Activated naive CD4-positive, alpha-beta T cell treated with anti-CD3 and anti-CD28 coated beads, Interleukin-2, amount 50 U/mL, for 72 hours (primary cell): Measurements from ENCODE around the gene DYRK1A. TPM values are rescaled to one million over a fixed set of nuclear protein-coding genes. Genes with fewer than 3 reads are reported as not detected.

ENCODE experiments used
- ATAC-seq, 2 donors: fragments of 150-1000 bp; cut with Tn5 transposase; 2 replicates each; pipeline ENCODE4 v1.10.0; 2021; ENCODE audit warnings: mild to moderate bottlenecking in 2 of 2, moderate library complexity in 2 of 2
- DNase-seq, 2 donors: peaks; one replicate each; pipeline ENCODE4 v3.0.0; 2021 to 2022; ENCODE audit warnings: low spot score in 2 of 2
- H3K27ac Mint-ChIP-seq, 2 donors: one replicate each; pipeline ENCODE4 v1.8.0; 2022; ENCODE audit warnings: mild to moderate bottlenecking in 2 of 2, mixed read lengths in 2 of 2
- H3K36me3 Mint-ChIP-seq, 2 donors: one replicate each; pipeline ENCODE4 v1.8.0; 2022; ENCODE audit warnings: mixed read lengths in 2 of 2
- H3K9me3 Mint-ChIP-seq, 2 donors: one replicate each; pipeline ENCODE4 v1.8.0; 2022; ENCODE audit warnings: mixed read lengths in 2 of 2
- total RNA-seq, 2 donors: library from RNA; stranded (reverse); gene quantifications; one replicate each; pipeline ENCODE4 v1.2.3, GENCODE V29; 2022

DYRK1A gene
- total RNA-seq, 2 donors from 2014 or later, result 65.5 to 87.9 TPM

- ATAC-seq (peak in 1 of 2 donors; percentile 45), DNase-seq (no peak)
- H3K27ac Mint-ChIP-seq, result no peak overlapping the region
- peaks cover 0 to 25% of the 10 kb centered on the region in 2 donors for H3K36me3 Mint-ChIP-seq
- H3K9me3 Mint-ChIP-seq, result peaks cover 0 to 6% of the 10 kb centered on the region in 2 donors
Measured at GRCh38 chr21:37396855-37397254, 30.3 kb downstream of the DYRK1A start.

GRCh38 chr21:37398697-37399096 is 32.1 kb downstream of the DYRK1A start:
- DNase-seq (no peak), ATAC-seq (peak; percentile 68 to 70)
- peaks cover 0 to 39% of the 10 kb centered on the region in 2 donors for H3K36me3 Mint-ChIP-seq
- H3K9me3 Mint-ChIP-seq, result peaks cover 3 to 17% of the 10 kb centered on the region in 2 donors
- peak overlapping the region in 1 of 2 donors; percentile 2 for H3K27ac Mint-ChIP-seq

GRCh38 chr21:37402251-37402867 is 35.8 kb downstream of the DYRK1A start:
- H3K9me3 Mint-ChIP-seq, result peaks cover 3 to 19% of the 10 kb centered on the region in 2 donors
- H3K27ac Mint-ChIP-seq, result peak overlapping the region in 1 of 2 donors; percentile 81
- ATAC-seq, result no peak
- H3K36me3 Mint-ChIP-seq, result peaks cover 0 to 39% of the 10 kb centered on the region in 2 donors
- DNase-seq, result no peak

DNA sequence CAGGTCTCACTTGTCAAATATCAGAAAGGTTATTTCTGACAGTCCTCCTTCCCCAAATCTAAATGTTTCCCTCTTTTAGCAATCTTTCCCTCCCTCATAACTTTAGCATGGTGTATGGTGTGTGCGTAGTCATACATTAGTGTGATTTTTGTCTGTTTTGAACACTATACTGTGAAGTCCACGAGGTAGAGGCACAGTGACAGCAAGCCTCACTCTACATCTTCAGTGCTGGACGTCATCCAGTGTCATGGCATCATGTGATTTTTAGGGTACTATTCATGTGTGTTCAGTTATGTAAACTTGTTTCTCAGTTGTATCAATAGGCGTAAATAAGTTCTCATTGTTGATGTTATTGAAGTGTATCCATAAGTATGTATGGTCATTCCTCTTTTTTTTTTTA is 39.1 kb downstream of the DYRK1A start:
- DNase-seq, result no peak

GRCh38 chr21:37407719-37408420 is 41.3 kb downstream of the DYRK1A start:
- ATAC-seq (peak; percentile 63 to 68), DNase-seq (no peak)
- Mint-ChIP-seq H3K27ac (peak overlapping the region; percentile 23 to 62), H3K36me3 (peaks cover 0 to 11% of the 10 kb centered on the region in 2 donors), H3K9me3 (peaks cover 0 to 4% of the 10 kb centered on the region in 2 donors)

More for the DNA sequence above, 39.1 kb downstream of the DYRK1A start:
- Mint-ChIP-seq H3K9me3 (peaks cover 3 to 14% of the 10 kb centered on the region in 2 donors), H3K27ac (no peak overlapping the region), H3K36me3 (peaks cover 0 to 33% of the 10 kb centered on the region in 2 donors)
- no peak for ATAC-seq

DNA sequence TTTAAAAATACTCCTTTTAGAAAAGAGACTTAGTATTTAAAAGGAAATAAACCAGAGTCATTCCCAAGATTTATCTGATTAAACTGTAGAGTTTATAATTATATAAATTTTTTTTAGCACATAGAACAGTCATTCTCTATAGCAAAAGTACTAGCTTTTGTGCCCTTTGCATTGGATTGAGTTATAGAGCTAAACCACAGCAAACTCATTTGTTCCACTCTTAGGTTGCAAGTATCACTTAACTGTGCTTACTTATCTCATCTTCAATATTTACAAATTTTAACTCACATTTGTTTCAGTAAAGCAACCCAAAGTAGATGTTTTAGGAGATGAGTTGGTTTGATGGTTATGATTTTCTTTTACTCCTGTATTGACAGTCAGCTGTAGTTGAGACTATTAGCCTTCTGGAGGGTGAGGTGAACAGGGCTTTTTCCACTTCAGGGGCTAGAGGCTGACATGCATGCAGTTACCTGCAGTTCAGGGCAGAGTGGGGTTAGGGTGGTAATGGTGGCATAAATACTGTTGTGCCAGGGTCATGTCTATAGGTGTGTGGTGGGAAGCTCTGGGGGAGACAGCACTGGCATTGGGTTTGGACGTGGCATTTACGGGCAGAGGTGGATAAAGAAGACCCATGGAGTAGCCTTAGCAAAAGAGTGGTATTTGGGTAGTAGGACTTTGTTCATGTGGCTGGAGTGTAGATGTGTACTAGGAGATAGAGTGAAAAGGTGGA is 42.1 kb downstream of the DYRK1A start:
- Mint-ChIP-seq H3K9me3 (peaks cover 0 to 3% of the 10 kb centered on the region in 2 donors), H3K27ac (peak overlapping the region; percentile 23 to 62), H3K36me3 (peaks cover 0 to 7% of the 10 kb centered on the region in 2 donors)
- DNase-seq (no peak), ATAC-seq (peak; percentile 72 to 86)

GRCh38 chr21:37410639-37411038 is 44.1 kb downstream of the DYRK1A start:
- no peak for ATAC-seq
- H3K36me3 Mint-ChIP-seq, result peaks cover 0 to 7% of the 10 kb centered on the region in 2 donors
- no peak overlapping the region for H3K27ac Mint-ChIP-seq

DNA sequence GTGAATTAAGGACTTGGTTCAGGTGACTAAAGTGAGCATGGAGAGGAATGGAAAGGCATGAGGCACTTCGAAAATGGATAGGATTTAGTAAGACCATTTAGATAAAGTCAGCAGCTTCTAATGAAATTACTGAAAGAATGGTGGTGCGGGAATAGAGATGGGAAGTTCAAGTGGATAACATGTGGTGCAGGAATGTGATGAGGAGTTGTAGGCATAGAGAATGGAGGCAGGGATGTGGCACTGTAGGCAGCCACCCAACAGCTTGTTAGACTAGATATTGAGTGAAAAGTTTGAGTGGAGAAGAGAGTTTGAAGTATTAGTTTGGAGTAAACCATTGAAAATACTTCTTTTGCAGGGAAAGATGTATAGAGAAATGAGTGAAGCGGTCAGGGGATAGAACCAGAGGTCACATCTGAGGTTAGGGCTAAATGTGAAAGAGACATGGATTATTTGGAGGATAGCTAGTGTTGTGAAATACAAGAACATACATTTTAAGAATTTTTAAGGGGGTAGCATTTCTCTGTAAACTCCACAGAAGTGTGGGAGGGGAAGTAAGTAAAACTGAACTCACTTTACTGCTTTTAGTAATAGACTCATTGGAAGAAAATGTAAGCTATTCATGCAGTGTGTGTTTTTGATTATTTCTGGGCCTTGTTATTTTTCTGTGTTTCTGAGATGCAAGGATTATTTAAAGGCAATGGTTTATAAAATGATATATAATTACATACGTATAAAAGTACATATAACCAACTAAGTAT is 46.2 kb downstream of the DYRK1A start:
- peaks cover 0 to 7% of the 10 kb centered on the region in 2 donors for H3K36me3 Mint-ChIP-seq
- no peaks in the 10 kb centered on the region for H3K9me3 Mint-ChIP-seq
- H3K27ac Mint-ChIP-seq, result peak overlapping the region in 1 of 2 donors; percentile 10
- ATAC-seq (no peak), DNase-seq (no peak)

More at GRCh38 chr21:37410639-37411038, 44.1 kb downstream of the DYRK1A start:
- DNase-seq, result no peak
- H3K9me3 Mint-ChIP-seq, result no peaks in the 10 kb centered on the region

DNA sequence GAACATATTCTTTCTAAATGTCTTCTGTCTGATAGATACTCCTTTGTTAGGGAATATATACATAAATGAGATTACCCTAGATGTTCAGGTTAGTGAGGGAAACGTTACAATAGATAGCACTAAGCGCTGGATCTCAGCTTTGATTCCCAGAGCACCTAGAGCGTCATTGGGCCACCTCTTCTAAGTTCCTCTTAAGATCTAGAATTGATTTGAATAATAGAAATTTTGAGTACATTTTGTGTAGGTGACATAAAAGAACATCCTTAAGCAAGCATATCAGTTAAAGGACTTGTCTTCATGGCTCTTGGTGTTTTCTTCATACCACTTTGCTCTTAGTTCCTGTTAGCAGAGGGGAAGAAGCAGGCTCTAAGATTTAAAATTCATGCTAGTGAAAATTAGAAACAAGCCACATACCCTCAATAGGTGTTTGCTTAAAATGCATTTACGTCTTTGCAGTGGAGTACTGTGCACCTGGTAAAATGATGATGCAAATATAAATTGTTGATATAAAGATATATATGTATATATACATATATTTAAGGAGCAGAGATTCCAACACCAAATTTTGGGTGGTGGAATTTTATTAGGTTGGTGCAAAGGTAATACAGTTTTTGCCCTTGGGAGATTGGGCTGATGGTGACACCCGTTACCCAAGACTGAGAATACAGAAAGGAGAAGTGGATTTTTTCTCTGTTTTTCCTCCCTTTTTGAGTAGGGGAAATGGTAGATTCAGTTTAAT is 47.1 kb downstream of the DYRK1A start:
- H3K36me3 Mint-ChIP-seq, result peaks cover 0 to 4% of the 10 kb centered on the region in 2 donors
- H3K27ac Mint-ChIP-seq, result no peak overlapping the region
- ATAC-seq (no peak), DNase-seq (no peak)
- H3K9me3 Mint-ChIP-seq, result no peaks in the 10 kb centered on the region

GRCh38 chr21:37414292-37415253 is 48.0 kb downstream of the DYRK1A start:
- no peaks in the 10 kb centered on the region for H3K9me3 Mint-ChIP-seq
- no peak for DNase-seq
- H3K27ac Mint-ChIP-seq, result no peak overlapping the region
- ATAC-seq, result peak; percentile 13 to 59
- H3K36me3 Mint-ChIP-seq, result peaks cover 0 to 3% of the 10 kb centered on the region in 2 donors

- no peak for DNase-seq
- no peak overlapping the region for H3K27ac Mint-ChIP-seq
- H3K36me3 Mint-ChIP-seq, result peaks cover 0 to 14% of the 10 kb centered on the region in 2 donors
- H3K9me3 Mint-ChIP-seq, result no peaks in the 10 kb centered on the region
- ATAC-seq, result no peak
Measured at GRCh38 chr21:37415939-37416338, 49.4 kb downstream of the DYRK1A start.

DNA sequence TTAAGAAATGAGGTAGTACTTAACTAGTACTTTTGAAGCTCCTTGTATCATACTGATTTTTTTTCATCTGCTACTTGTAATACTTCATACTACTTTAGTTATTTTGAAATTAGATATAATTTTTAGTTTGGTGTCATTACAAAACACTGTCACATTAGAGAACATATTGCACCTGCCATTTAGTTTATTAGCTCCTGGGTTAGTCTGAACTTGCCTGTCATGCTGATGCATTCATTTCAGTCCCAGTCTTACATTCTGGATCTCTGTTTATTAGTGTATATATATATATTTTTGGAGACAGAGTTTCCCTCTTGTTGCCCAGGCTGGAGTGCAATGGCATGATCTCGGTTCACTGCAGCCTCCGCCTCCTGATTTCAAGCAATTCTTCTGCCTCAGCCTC is 50.3 kb downstream of the DYRK1A start:
- ATAC-seq (no peak), DNase-seq (no peak)
- Mint-ChIP-seq H3K9me3 (no peaks in the 10 kb centered on the region), H3K36me3 (peaks cover 0 to 14% of the 10 kb centered on the region in 2 donors), H3K27ac (no peak overlapping the region)

DNA sequence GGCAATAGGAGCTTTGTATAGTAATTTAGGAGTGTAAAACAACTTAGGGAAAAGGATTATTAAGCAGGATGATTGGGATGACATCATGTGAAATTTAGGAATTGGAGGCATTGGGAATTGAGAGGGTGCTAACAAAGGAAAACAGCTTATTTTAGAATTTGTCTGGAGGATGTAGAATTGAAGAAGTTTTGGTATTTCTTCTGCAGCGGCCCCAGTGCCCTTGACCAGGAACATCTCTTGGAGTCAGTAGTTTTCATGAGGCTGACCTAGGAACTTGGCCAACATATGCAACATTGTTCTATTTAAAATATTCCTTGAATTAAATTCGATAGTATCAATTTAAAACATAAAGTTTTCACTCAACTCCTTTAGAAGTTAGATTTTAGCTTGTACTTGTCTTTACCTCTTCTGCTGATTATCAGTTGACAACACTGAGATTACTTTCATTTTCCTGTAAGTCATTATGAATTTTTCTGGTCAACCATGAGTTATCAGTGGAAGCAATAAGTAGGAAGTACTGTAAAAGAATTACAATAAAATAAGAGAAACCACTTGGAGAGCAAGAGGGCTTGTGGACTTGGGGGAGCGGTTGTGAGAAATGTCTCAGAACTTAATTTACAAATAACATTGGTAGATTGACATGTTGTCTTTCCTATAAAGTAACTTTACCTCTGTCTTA is 52.8 kb downstream of the DYRK1A start:
- DNase-seq, result no peak
- peak overlapping the region in 1 of 2 donors; percentile 88 for H3K27ac Mint-ChIP-seq
- peaks cover 0 to 26% of the 10 kb centered on the region in 2 donors for H3K36me3 Mint-ChIP-seq
- no peaks in the 10 kb centered on the region for H3K9me3 Mint-ChIP-seq
- no peak for ATAC-seq

DNA sequence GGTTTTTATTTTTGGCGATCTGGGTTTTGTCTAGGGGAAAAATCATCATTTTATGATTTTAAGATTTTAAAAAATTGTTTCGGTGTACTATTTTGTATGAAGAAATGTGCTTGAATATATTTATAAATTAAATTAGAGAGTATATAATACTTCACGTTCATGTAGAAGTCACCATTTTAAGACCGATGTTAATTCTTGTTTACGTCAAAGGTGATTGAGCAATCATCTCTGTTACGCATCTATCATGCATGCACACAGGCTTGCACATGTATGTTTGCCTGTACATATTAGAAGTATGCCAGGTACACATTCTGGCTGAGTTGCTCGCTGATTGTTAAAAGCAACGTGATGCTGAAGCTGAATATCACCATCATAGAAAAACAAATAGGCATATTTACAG is 54.7 kb downstream of the DYRK1A start:
- Mint-ChIP-seq H3K36me3 (peaks cover 8 to 36% of the 10 kb centered on the region in 2 donors), H3K9me3 (peaks cover 0 to 9% of the 10 kb centered on the region in 2 donors), H3K27ac (no peak overlapping the region)
- no peak for DNase-seq
- no peak for ATAC-seq
